Measurements from ENCODE around the gene G6PC3.

GRCh38 chr17:44091200-44091997 lies 20.9 kb downstream of the G6PC3 start:
- TF ChIP-seq, protein P1, sequence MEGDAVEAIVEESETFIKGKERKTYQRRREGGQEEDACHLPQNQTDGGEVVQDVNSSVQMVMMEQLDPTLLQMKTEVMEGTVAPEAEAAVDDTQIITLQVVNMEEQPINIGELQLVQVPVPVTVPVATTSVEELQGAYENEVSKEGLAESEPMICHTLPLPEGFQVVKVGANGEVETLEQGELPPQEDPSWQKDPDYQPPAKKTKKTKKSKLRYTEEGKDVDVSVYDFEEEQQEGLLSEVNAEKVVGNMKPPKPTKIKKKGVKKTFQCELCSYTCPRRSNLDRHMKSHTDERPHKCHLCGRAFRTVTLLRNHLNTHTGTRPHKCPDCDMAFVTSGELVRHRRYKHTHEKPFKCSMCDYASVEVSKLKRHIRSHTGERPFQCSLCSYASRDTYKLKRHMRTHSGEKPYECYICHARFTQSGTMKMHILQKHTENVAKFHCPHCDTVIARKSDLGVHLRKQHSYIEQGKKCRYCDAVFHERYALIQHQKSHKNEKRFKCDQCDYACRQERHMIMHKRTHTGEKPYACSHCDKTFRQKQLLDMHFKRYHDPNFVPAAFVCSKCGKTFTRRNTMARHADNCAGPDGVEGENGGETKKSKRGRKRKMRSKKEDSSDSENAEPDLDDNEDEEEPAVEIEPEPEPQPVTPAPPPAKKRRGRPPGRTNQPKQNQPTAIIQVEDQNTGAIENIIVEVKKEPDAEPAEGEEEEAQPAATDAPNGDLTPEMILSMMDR (IDR thresholded peaks at IDR 0.05): no peak
- TF ChIP-seq POLR2AphosphoS5 (IDR thresholded peaks at IDR 0.05): no peak

Data from sigmoid colon (tissue), 4 donors.